Measurements from ENCODE around the gene SYNDIG1.
"Not testable (repeated sequence)": the region's sequence is repeated elsewhere in the genome, so short reads cannot be mapped to it uniquely, and the experiment has no call there.

The SYNDIG1 gene

DNA sequence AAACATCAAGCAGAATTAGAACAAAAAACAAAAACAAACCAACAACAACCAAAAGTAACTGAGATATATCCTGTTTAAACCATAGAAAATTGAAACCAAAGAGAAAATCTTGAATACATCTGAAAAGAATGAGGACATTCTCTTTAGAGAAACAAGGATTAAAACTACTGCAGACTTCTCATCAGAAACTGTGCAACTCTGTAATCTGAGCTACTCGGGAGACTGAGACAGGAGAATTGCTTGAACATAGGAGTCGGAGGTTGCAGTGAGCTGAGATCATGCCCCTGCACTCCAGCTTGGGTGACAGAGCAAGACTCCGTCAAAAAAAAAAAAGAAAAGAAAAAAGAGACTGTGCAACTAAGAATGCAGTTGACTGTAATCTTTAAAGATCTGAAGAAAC, 153.4 kb downstream of the SYNDIG1 start:
- no peaks in the 10 kb centered on the region for H3K36me3 ChIP-seq
- TF ChIP-seq, protein P1, sequence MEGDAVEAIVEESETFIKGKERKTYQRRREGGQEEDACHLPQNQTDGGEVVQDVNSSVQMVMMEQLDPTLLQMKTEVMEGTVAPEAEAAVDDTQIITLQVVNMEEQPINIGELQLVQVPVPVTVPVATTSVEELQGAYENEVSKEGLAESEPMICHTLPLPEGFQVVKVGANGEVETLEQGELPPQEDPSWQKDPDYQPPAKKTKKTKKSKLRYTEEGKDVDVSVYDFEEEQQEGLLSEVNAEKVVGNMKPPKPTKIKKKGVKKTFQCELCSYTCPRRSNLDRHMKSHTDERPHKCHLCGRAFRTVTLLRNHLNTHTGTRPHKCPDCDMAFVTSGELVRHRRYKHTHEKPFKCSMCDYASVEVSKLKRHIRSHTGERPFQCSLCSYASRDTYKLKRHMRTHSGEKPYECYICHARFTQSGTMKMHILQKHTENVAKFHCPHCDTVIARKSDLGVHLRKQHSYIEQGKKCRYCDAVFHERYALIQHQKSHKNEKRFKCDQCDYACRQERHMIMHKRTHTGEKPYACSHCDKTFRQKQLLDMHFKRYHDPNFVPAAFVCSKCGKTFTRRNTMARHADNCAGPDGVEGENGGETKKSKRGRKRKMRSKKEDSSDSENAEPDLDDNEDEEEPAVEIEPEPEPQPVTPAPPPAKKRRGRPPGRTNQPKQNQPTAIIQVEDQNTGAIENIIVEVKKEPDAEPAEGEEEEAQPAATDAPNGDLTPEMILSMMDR (IDR thresholded peaks at IDR 0.05): no peak
- H3K4me3 ChIP-seq (ENCODE audit: low read depth in 1 of 2, low read length in 1 of 2): no peak overlapping the region
- no peaks in the 10 kb centered on the region for H3K9me3 ChIP-seq
- peaks cover 5% of the 10 kb centered on the region for H3K27me3 ChIP-seq
- no peak overlapping the region for H3K27ac ChIP-seq
- no peaks in the 10 kb centered on the region for H3K4me1 ChIP-seq (ENCODE audit: control insufficient read depth in 1 of 2, insufficient read depth in 1 of 2, low read depth in 1 of 2, low read length in 1 of 2)

DNA sequence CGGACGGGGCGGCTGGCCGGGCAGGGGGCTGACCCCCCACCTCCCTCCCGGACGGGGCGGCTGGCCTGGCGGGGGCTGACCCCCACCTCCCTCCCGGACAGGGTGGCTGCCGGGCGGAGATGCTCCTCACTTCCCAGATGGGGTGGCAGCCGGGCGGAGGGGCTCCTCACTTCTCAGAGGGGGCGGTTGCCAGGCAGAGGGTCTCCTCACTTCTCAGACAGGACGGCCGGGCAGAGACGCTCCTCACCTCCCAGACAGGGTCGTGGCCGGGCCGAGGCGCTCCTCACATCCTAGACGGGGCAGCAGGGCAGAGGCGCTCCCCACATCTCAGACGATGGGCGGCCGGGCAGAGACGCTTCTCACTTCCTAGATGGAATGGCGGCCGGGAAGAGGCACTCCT, 156.7 kb downstream of the SYNDIG1 start:
- not testable (repeated sequence) for H3K4me3 ChIP-seq (ENCODE audit: low read depth in 1 of 2, low read length in 1 of 2); H3K9me3 ChIP-seq; H3K27ac ChIP-seq; H3K36me3 ChIP-seq; H3K4me1 ChIP-seq (ENCODE audit: control insufficient read depth in 1 of 2, insufficient read depth in 1 of 2, low read depth in 1 of 2, low read length in 1 of 2)
- H3K27me3 ChIP-seq: peaks cover 13% of the 10 kb centered on the region

DNA sequence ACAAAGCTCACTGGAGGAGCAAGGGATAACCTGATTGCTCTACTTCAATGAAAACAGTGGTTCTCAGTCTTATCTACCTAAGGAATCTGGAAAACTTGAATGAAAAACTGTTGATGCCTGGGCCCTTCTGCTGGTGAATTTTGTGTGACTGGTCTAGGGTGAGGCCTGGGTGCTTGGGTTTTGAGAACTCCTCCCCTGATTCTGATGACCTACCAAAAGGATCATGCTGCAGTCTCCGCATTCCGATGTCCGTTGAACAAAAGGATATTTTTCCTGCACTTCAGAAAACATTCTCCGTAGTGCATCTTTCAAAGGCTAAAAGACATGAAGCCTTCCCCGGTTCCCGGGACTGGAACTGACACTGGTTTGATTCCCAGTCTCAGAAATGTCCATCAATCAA, 157.9 kb downstream of the SYNDIG1 start:
- Histone ChIP-seq H3K9me3 (no peaks in the 10 kb centered on the region), H3K4me3 (ENCODE audit: low read depth in 1 of 2, low read length in 1 of 2) (no peak overlapping the region), H3K4me1 (ENCODE audit: control insufficient read depth in 1 of 2, insufficient read depth in 1 of 2, low read depth in 1 of 2, low read length in 1 of 2) (peaks cover 8 to 9% of the 10 kb centered on the region in 2 experiments), H3K36me3 (no peaks in the 10 kb centered on the region), H3K27ac (no peak overlapping the region), H3K27me3 (peaks cover 13% of the 10 kb centered on the region)
- TF ChIP-seq, protein P1 (IDR thresholded peaks at IDR 0.05): no peak

DNA sequence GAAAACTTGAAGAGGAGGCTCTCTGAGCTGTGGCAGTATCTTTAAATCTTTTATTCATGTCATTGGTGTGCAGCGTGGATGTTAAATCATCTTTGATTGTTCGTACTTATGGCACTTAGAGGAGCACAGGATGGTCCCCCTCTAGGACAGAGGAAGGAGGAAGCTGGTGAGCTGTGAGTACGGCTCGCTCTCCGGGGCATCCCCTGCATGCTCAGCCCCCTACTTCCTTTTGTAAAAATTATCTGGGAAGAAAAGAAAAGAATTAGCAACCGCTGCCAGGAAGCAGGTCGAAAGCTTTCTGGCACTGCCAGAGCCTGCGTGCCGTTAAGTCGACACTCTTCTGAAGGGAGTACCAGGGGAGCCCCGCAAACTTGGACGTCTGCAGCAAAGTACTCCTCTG, 158.5 kb downstream of the SYNDIG1 start:
- H3K27me3 ChIP-seq: peaks cover 13% of the 10 kb centered on the region
- H3K9me3 ChIP-seq: no peaks in the 10 kb centered on the region
- no peak overlapping the region for H3K27ac ChIP-seq
- peaks cover 8 to 9% of the 10 kb centered on the region in 2 experiments for H3K4me1 ChIP-seq (ENCODE audit: control insufficient read depth in 1 of 2, insufficient read depth in 1 of 2, low read depth in 1 of 2, low read length in 1 of 2)
- TF ChIP-seq, protein P1 (IDR thresholded peaks at IDR 0.05): no peak
- H3K4me3 ChIP-seq (ENCODE audit: low read depth in 1 of 2, low read length in 1 of 2): no peak overlapping the region
- no peaks in the 10 kb centered on the region for H3K36me3 ChIP-seq

DNA sequence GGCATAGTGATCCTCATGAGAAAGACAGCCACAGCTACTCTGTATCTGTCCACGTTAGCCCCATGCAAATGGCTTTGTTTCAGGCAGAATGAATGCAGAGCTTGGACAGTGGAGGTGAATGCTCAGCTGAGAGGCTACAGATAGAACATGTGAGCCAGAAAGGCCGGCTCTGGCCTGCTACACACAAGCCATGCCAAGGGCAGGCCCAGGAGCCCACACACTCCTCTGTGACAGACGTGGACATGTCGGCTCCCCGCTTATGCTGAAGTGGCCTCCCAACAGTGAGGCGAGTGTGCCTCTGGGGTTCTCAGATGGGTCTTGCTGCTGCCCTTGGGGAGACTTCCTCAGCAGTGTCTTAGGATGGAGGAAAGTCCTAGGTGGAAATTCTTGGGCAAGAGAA, 159.6 kb downstream of the SYNDIG1 start:
- H3K9me3 ChIP-seq: no peaks in the 10 kb centered on the region
- peaks cover 8 to 9% of the 10 kb centered on the region in 2 experiments for H3K4me1 ChIP-seq (ENCODE audit: control insufficient read depth in 1 of 2, insufficient read depth in 1 of 2, low read depth in 1 of 2, low read length in 1 of 2)
- H3K36me3 ChIP-seq: no peaks in the 10 kb centered on the region
- TF ChIP-seq, protein P1 (IDR thresholded peaks at IDR 0.05): no peak
- H3K4me3 ChIP-seq (ENCODE audit: low read depth in 1 of 2, low read length in 1 of 2): no peak overlapping the region
- no peak overlapping the region for H3K27ac ChIP-seq
- peaks cover 14% of the 10 kb centered on the region for H3K27me3 ChIP-seq

DNA sequence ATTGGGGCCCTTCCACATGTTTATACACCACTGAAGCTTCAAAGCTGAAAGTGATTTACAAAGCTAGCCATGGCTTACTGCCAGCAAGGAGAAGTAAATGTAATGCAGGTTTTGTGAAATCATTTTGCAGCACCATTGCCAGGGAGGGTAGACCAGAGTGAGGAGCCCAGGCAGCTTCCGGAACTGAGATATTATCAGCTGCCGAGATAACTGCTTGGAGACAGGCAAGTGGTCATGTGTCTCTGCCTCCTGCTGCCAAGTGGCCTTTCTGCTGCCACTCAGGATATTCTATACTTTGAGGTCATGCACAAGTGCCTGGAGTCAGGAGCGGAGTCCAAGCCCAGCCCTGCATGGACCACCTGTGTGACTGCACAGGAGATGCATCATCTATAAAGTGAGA, 160.2 kb downstream of the SYNDIG1 start:
- no peaks in the 10 kb centered on the region for H3K36me3 ChIP-seq
- no peak overlapping the region for H3K27ac ChIP-seq
- TF ChIP-seq, protein P1 (IDR thresholded peaks at IDR 0.05): no peak
- H3K27me3 ChIP-seq: peaks cover 21% of the 10 kb centered on the region
- H3K4me3 ChIP-seq (ENCODE audit: low read depth in 1 of 2, low read length in 1 of 2): no peak overlapping the region
- peaks cover 8 to 9% of the 10 kb centered on the region in 2 experiments for H3K4me1 ChIP-seq (ENCODE audit: control insufficient read depth in 1 of 2, insufficient read depth in 1 of 2, low read depth in 1 of 2, low read length in 1 of 2)
- H3K9me3 ChIP-seq: no peaks in the 10 kb centered on the region

Measured in neutrophil (primary cell).